Measurements from ENCODE around the gene STAG3. TPM values are rescaled to one million over a fixed set of nuclear protein-coding genes. Genes with fewer than 3 reads are reported as not detected.

STAG3 gene
- total and polyA plus RNA-seq, 9 of the 15 experiments (the other 6 are each of a cell fraction or from before 2014, with no cell fraction given): 0.54 to 2.5 (median 1.7) TPM

GRCh38 chr7:100167912-100168323 is 9.8 kb upstream of the STAG3 start (continued):
- no peak for TF ChIP-seq HES1 (IDR thresholded peaks at IDR 0.05; ENCODE audit: low read depth)
- no peak for TF ChIP-seq KLF16 (IDR thresholded peaks at IDR 0.05)
- no peak for TF ChIP-seq RBM15 (IDR thresholded peaks at IDR 0.05; ENCODE audit: insufficient read depth, low read length)
- no peak for TF ChIP-seq ATF1 (CRISPR knock-in tag; IDR thresholded peaks at IDR 0.05)
- peak; percentile 84 for TF ChIP-seq ATF1 (tag; IDR thresholded peaks at IDR 0.05)
- no peak for TF ChIP-seq U2AF1 (optimal IDR thresholded peaks at IDR 0.05; ENCODE audit: low read depth, low read length)
- no peak for TF ChIP-seq ZBED1 (IDR thresholded peaks at IDR 0.05)
- no peak for TF ChIP-seq NRF1 (conservative IDR thresholded peaks at IDR 0.05 in 1 of 2, IDR thresholded peaks at IDR 0.05 in 1 of 2)
- peak; percentile 90 for TF ChIP-seq TOE1 (IDR thresholded peaks at IDR 0.05; ENCODE audit: borderline replicate concordance)
- no peak for TF ChIP-seq TOE1 (CRISPR knock-in tag; IDR thresholded peaks at IDR 0.05; ENCODE audit: borderline replicate concordance, low read depth)
- TF ChIP-seq PKNOX1 (IDR thresholded peaks at IDR 0.05): peak; percentile 76
- no peak for TF ChIP-seq ZNF77 (CRISPR knock-in tag; IDR thresholded peaks at IDR 0.05)
- no peak for TF ChIP-seq HDAC6 (IDR thresholded peaks at IDR 0.05; ENCODE audit: low read depth, low read length)
- TF ChIP-seq ZNF764 (CRISPR knock-in tag; IDR thresholded peaks at IDR 0.05; ENCODE audit: low read depth): no peak
- TF ChIP-seq REST (IDR thresholded peaks at IDR 0.05; ENCODE audit: borderline replicate concordance): no peak
- TF ChIP-seq REST (CRISPR knock-in tag; IDR thresholded peaks at IDR 0.05; ENCODE audit: low read depth): no peak
- TF ChIP-seq MTA1 (IDR thresholded peaks at IDR 0.05; ENCODE audit: borderline replicate concordance): peak; percentile 93

Measured in K562 (cell line).